Astrocyte of the cerebellum (primary cell): ENCODE data around the gene NUP54.

Source experiments
- DNase-seq: peaks from one replicate; pipeline ENCODE4 v3.0.0-alpha.2; 2011; ENCODE audit warnings: low read depth
- H3K4me3 ChIP-seq: 2 replicates; pipeline ENCODE4 v1.5.1; 2011; ENCODE audit warnings: mild to moderate bottlenecking, low read depth, low read length, moderate library complexity
- in situ Hi-C: cut with HindIII; loops from 2 replicates; pipeline ENCODE4 v1.10.0; 2017; ENCODE audit warnings: low sequenced_read_pairs
- TF ChIP-seq, protein P1 (sequence below): IDR thresholded peaks from 2 replicates; pipeline ENCODE4 v1.5.1; 2012; ENCODE audit warnings: low read length, low read depth, moderate library complexity, mild to moderate bottlenecking; ENCODE audit errors: missing control alignments

NUP54 gene

GRCh38 chr4:76155979-76156378, 7.8 kb upstream of the NUP54 start:
- TF ChIP-seq, protein P1, sequence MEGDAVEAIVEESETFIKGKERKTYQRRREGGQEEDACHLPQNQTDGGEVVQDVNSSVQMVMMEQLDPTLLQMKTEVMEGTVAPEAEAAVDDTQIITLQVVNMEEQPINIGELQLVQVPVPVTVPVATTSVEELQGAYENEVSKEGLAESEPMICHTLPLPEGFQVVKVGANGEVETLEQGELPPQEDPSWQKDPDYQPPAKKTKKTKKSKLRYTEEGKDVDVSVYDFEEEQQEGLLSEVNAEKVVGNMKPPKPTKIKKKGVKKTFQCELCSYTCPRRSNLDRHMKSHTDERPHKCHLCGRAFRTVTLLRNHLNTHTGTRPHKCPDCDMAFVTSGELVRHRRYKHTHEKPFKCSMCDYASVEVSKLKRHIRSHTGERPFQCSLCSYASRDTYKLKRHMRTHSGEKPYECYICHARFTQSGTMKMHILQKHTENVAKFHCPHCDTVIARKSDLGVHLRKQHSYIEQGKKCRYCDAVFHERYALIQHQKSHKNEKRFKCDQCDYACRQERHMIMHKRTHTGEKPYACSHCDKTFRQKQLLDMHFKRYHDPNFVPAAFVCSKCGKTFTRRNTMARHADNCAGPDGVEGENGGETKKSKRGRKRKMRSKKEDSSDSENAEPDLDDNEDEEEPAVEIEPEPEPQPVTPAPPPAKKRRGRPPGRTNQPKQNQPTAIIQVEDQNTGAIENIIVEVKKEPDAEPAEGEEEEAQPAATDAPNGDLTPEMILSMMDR = no peak
- no peak for DNase-seq
- H3K4me3 ChIP-seq = no peak overlapping the region
- in situ Hi-C loops = no loop called here

GRCh38 chr4:76153356-76153755, 5.2 kb upstream of the NUP54 start:
- no peak for DNase-seq
- in situ Hi-C loops = no loop called here
- TF ChIP-seq, protein P1 = no peak
- H3K4me3 ChIP-seq = no peak overlapping the region

GRCh38 chr4:76147454-76148141, 599 bp downstream of the NUP54 start:
- DNase-seq = peak; percentile 56
- TF ChIP-seq, protein P1 = no peak
- peak overlapping the region; percentile 89 for H3K4me3 ChIP-seq
- in situ Hi-C loops = no loop called here

DNA sequence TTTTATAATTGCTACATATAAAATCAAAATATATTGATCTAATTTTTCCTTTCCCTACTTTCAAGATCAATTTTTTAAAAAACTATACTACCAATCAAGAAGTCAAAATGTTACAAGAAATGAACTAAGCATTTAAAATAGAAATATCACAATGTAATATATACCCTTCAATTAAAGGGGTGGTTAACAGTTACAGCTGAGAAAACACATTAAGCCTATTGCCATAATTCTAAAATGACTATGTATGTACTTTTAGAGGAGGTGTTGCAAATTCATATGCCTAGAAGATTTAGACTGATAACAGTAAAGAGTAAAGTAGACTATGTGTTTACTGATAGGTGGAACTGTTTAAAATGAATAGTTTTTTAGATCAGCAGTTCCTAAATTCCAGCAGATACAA, 3.7 kb downstream of the NUP54 start:
- no peak for DNase-seq
- in situ Hi-C loops = no loop called here
- no peak overlapping the region for H3K4me3 ChIP-seq
- TF ChIP-seq, protein P1 = no peak

DNA sequence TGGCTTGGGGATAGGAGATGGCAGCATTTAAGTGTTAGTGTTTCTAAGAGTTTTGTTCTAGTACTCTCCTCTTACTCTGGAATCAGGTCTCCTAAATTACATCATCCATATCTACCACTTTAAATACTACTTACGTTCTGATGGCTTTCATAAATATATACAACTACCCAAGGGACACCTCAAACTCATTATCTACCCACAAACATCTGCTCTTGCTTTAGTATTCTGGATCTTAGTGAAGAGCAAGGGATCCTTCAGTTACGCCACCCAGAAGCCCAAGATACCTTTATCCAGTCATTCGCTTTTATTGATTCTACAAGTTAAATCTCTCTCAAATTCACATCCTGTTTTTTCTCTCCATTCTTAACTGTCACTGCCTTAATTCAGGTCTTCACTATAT, 7.0 kb downstream of the NUP54 start:
- in situ Hi-C loops = no loop called here
- H3K4me3 ChIP-seq = no peak overlapping the region
- no peak for DNase-seq
- TF ChIP-seq, protein P1 = no peak

DNA sequence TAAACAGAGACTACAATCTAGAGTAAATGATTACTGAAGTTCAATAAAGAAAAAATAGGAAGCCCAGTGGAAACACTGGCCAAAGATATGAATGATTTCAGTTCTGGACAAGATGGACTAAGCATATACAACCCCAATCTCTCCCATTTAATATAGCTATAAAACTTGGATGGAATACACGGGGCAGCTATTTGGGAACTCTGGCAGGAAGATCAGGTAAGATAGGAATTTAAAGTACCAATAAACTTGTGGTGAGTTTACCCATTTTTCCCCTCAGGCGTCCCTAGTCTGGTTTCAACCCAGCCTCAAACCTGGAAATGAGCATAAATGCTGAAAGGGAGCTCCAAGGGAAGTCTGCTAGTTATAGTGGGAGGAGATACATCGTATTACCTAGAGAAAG, 20.4 kb downstream of the NUP54 start:
- in situ Hi-C loops = no loop called here
- no peak for DNase-seq
- H3K4me3 ChIP-seq = no peak overlapping the region
- TF ChIP-seq, protein P1 = no peak

GRCh38 chr4:76125816-76126215, 22.4 kb downstream of the NUP54 start:
- no peak overlapping the region for H3K4me3 ChIP-seq
- no peak for DNase-seq
- in situ Hi-C loops = no loop called here
- TF ChIP-seq, protein P1 = no peak
